ENCODE results near the gene AGPAT3.

The AGPAT3 gene

DNA sequence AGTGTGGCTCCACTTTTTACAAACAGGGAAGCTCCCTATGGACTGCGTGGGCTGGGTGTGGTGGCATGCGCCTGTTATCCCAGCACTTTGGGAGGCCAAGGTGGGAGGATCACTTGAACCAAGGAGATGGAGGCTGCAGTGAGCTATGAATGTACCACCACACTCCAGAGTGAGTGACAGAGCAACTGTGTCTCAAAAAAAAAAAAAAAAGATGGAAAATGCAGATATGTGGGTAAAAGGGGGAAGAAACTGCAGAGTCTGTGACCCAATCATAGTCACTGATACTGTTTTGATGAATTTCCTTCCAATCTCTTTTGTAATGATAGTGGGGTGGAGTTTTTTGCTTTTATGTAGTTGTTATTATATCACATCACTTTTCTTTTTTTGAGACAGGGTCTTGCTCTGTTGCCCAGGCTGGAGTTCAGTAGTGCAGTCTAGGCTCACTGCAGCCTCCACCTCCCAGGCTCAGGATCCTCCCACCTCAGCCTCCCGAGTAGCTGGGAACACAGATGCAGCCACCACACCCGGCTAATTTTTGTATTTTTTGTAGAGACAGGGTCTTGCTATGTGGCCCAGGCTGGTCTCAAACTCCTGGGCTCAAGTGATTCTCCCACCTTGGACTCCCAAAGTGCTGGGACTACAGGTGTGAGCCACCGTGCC lies 138.4 kb downstream of the AGPAT3 start:
- CTCF ChIA-PET = interaction anchor here (0.9 kb wide), 1 partner anchor 28 kb away, joined by 3 read pairs; no protein-coding TSS in a partner anchor
- DNase-seq (ENCODE audit: low read depth, low spot score) = no peak
- POLR2A ChIA-PET = interaction anchor here (1.1 kb wide), 1 partner anchor 9 kb away, joined by 3 read pairs; the partner anchor contains the start of gene TRAPPC10
- H3K4me3 ChIP-seq (ENCODE audit: low read depth, low read length) = no peak overlapping the region
- TF ChIP-seq CTCF (IDR thresholded peaks at IDR 0.05; ENCODE audit: insufficient read depth, low read length, missing control alignments) = no peak

DNA sequence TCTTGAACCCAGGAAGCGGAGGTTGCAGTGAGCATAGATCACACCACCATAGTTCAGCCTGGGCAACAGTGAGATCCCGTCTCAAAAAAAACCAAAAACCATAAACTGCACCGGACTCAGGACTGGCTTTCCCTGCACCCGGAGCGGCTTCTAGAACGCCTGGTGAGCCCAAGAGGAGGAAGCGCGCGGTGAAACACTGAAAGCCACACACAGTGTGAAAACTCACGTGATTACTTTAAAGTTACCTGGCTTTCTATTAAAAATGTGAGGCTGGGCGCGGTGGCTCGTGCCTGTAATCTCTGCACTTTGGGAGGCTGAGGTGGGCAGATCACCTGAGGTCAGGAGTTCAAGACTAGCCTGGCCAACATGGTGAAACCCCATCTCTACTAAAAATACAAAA lies 140.0 kb downstream of the AGPAT3 start:
- ChIA-PET POLR2A (no interaction called here), CTCF (no interaction called here)
- no peak overlapping the region for H3K4me3 ChIP-seq (ENCODE audit: low read depth, low read length)
- TF ChIP-seq CTCF (IDR thresholded peaks at IDR 0.05; ENCODE audit: insufficient read depth, low read length, missing control alignments) = no peak
- no peak for DNase-seq (ENCODE audit: low read depth, low spot score)

DNA sequence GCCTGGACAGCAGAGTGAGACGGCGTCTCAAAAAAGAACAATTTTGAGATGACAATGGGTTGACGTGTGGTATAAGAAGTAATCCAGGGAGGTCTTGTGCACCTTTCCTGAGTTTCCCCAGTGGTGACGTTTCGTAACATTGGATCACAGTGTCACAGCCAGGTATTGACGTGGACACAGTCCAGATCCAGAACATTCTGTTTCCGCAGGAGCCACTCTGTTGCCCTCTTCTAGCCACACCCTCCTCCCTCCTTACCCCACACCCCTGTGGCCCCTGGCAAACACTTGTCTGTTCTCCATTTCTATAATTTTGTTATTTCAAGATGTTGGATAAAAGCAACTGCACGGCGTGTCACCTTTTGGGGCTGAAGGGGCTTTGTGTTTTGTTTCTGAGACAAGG lies 140.6 kb downstream of the AGPAT3 start:
- no peak for TF ChIP-seq CTCF (IDR thresholded peaks at IDR 0.05; ENCODE audit: insufficient read depth, low read length, missing control alignments)
- ChIA-PET CTCF (no interaction called here), POLR2A (interaction anchor here (1.0 kb wide), 1 partner anchor 18 kb away, joined by 4 read pairs; no protein-coding TSS in a partner anchor)
- DNase-seq (ENCODE audit: low read depth, low spot score) = no peak
- H3K4me3 ChIP-seq (ENCODE audit: low read depth, low read length) = no peak overlapping the region

GRCh38 chr21:44006017-44006619 lies 141.1 kb downstream of the AGPAT3 start:
- no peak for TF ChIP-seq CTCF (IDR thresholded peaks at IDR 0.05; ENCODE audit: insufficient read depth, low read length, missing control alignments)
- CTCF ChIA-PET = no interaction called here
- POLR2A ChIA-PET = interaction anchor here (0.6 to 1.0 kb wide), 2 partner anchors 17 to 18 kb away, joined by 3 to 4 read pairs; no protein-coding TSS in a partner anchor
- no peak overlapping the region for H3K4me3 ChIP-seq (ENCODE audit: low read depth, low read length)
- peak; percentile 71 for DNase-seq (ENCODE audit: low read depth, low spot score)

GRCh38 chr21:44006656-44007055 lies 141.6 kb downstream of the AGPAT3 start:
- no peak for TF ChIP-seq CTCF (IDR thresholded peaks at IDR 0.05; ENCODE audit: insufficient read depth, low read length, missing control alignments)
- ChIA-PET POLR2A (interaction anchor here (0.6 kb wide), 1 partner anchor 16 kb away, joined by 3 read pairs; no protein-coding TSS in a partner anchor), CTCF (interaction anchor here (1.3 kb wide), 1 partner anchor 31 kb away, joined by 4 read pairs; no protein-coding TSS in a partner anchor)
- peak; percentile 23 for DNase-seq (ENCODE audit: low read depth, low spot score)
- no peak overlapping the region; the same call in 1 of the 2 replicates for H3K4me3 ChIP-seq (ENCODE audit: low read depth, low read length)

GRCh38 chr21:44010429-44010828 lies 145.4 kb downstream of the AGPAT3 start:
- POLR2A ChIA-PET = no interaction called here
- DNase-seq (ENCODE audit: low read depth, low spot score) = no peak
- no peak for TF ChIP-seq CTCF (IDR thresholded peaks at IDR 0.05; ENCODE audit: insufficient read depth, low read length, missing control alignments)
- H3K4me3 ChIP-seq (ENCODE audit: low read depth, low read length) = no peak overlapping the region
- CTCF ChIA-PET = interaction anchor here (0.8 to 1.3 kb wide), 3 partner anchors 33 to 222 kb away, joined by 3 to 6 read pairs (median 3); no protein-coding TSS in a partner anchor
